Liver (tissue), 3 donors: Measurements from ENCODE around the gene TTYH2.

Source experiments
- FOXA1 ChIP-seq: IDR thresholded peaks from 2 replicates; pipeline ENCODE4 v1.6.1; 2016; ENCODE audit warnings: antibody characterized with exemption
- HNF4A ChIP-seq, 2 donors: conservative IDR thresholded peaks; 2 replicates each; pipeline ENCODE4 v1.6.1; 2016; ENCODE audit warnings: antibody characterized with exemption in 2 of 2, mild to moderate bottlenecking in 2 of 2
- JUND ChIP-seq, 2 donors: IDR thresholded peaks; 2 replicates each; pipeline ENCODE4 v1.6.1; 2016; ENCODE audit warnings: antibody characterized with exemption in 2 of 2
- RAD21 ChIP-seq, 2 donors: IDR thresholded peaks; 2 replicates each; pipeline ENCODE4 v1.6.1; 2016; ENCODE audit warnings: antibody characterized with exemption in 2 of 2, mild to moderate bottlenecking in 2 of 2
- TAF1 ChIP-seq: conservative IDR thresholded peaks from 2 replicates; pipeline ENCODE4 v1.6.1; 2016; ENCODE audit warnings: antibody characterized with exemption, mild to moderate bottlenecking
- ZBTB33 ChIP-seq: IDR thresholded peaks from 2 replicates; pipeline ENCODE4 v1.6.1; 2016; ENCODE audit warnings: antibody characterized with exemption
- TF ChIP-seq, protein P1 (sequence below): fragments of 150-350 bp; IDR thresholded peaks from 2 replicates; pipeline ENCODE4 v1.5.1; 2017; ENCODE audit warnings: improper control_type of control experiment, low read depth, low read length; ENCODE audit not compliant: missing input control
- TF ChIP-seq, protein P2 (sequence below): IDR thresholded peaks from 2 replicates; pipeline ENCODE4 v1.6.1; 2016; ENCODE audit warnings: antibody characterized with exemption, mild to moderate bottlenecking
- donor health status: healthy.
- donor health status: healthy.

GRCh38 chr17:74222399-74222798 lies 9.0 kb downstream of the TTYH2 start:
- TF ChIP-seq, protein P1, sequence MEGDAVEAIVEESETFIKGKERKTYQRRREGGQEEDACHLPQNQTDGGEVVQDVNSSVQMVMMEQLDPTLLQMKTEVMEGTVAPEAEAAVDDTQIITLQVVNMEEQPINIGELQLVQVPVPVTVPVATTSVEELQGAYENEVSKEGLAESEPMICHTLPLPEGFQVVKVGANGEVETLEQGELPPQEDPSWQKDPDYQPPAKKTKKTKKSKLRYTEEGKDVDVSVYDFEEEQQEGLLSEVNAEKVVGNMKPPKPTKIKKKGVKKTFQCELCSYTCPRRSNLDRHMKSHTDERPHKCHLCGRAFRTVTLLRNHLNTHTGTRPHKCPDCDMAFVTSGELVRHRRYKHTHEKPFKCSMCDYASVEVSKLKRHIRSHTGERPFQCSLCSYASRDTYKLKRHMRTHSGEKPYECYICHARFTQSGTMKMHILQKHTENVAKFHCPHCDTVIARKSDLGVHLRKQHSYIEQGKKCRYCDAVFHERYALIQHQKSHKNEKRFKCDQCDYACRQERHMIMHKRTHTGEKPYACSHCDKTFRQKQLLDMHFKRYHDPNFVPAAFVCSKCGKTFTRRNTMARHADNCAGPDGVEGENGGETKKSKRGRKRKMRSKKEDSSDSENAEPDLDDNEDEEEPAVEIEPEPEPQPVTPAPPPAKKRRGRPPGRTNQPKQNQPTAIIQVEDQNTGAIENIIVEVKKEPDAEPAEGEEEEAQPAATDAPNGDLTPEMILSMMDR: no peak
- TF ChIP-seq, protein P2, sequence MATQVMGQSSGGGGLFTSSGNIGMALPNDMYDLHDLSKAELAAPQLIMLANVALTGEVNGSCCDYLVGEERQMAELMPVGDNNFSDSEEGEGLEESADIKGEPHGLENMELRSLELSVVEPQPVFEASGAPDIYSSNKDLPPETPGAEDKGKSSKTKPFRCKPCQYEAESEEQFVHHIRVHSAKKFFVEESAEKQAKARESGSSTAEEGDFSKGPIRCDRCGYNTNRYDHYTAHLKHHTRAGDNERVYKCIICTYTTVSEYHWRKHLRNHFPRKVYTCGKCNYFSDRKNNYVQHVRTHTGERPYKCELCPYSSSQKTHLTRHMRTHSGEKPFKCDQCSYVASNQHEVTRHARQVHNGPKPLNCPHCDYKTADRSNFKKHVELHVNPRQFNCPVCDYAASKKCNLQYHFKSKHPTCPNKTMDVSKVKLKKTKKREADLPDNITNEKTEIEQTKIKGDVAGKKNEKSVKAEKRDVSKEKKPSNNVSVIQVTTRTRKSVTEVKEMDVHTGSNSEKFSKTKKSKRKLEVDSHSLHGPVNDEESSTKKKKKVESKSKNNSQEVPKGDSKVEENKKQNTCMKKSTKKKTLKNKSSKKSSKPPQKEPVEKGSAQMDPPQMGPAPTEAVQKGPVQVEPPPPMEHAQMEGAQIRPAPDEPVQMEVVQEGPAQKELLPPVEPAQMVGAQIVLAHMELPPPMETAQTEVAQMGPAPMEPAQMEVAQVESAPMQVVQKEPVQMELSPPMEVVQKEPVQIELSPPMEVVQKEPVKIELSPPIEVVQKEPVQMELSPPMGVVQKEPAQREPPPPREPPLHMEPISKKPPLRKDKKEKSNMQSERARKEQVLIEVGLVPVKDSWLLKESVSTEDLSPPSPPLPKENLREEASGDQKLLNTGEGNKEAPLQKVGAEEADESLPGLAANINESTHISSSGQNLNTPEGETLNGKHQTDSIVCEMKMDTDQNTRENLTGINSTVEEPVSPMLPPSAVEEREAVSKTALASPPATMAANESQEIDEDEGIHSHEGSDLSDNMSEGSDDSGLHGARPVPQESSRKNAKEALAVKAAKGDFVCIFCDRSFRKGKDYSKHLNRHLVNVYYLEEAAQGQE: no peak
- TF ChIP-seq TAF1 (no peak), ZBTB33 (no peak), HNF4A (conservative IDR thresholded peaks at IDR 0.05) (no peak), RAD21 (IDR thresholded peaks at IDR 0.05) (no peak), JUND (IDR thresholded peaks at IDR 0.05) (no peak), FOXA1 (no peak)
